ENCODE data around the gene CYP4F22. TPM values are rescaled to one million over a fixed set of nuclear protein-coding genes. Genes with fewer than 3 reads are reported as not detected.

CYP4F22 gene
- total RNA-seq, 1 experiment from 2014 or later = 78.3 TPM

GRCh38 chr19:15516363-15516762 lies 8.0 kb downstream of the CYP4F22 start:
- intact Hi-C loops (cut with micrococcal nuclease; ENCODE audit: unreplicated experiment) = no loop called here
- H3K36me3 ChIP-seq (ENCODE audit: insufficient read depth, low read length, poor library complexity, severe bottlenecking) = peaks cover 6% of the 10 kb centered on the region
- H3K27ac ChIP-seq (ENCODE audit: low read depth, low read length, poor library complexity, severe bottlenecking) = no peak overlapping the region
- peaks cover 15% of the 10 kb centered on the region for H3K9me3 ChIP-seq (ENCODE audit: low read depth, low read length, poor library complexity, severe bottlenecking)
- CTCF ChIA-PET = no interaction called here
- BruUV-seq (replicated peaks) = no TSS peak
- POLR2A ChIA-PET (ENCODE audit: low non-redundant PET) = no interaction called here
- DNase-seq (ENCODE audit: low spot score) = no peak
- H3K4me3 ChIP-seq (ENCODE audit: low read depth, low read length, poor library complexity, severe bottlenecking) = no peak overlapping the region
- H3K4me1 ChIP-seq (ENCODE audit: insufficient read depth, low read length, poor library complexity, severe bottlenecking) = no peaks in the 10 kb centered on the region
- TF ChIP-seq CTCF (conservative IDR thresholded peaks at IDR 0.05; ENCODE audit: low read depth, low read length) (no peak), EZH2 (IDR thresholded peaks at IDR 0.05; ENCODE audit: borderline replicate concordance, low read depth, low read length, poor library complexity, severe bottlenecking) (no peak)
- H3K27me3 ChIP-seq (replicated peaks; ENCODE audit: insufficient read depth, low read depth, low read length, poor library complexity) = no peaks in the 10 kb centered on the region

DNA sequence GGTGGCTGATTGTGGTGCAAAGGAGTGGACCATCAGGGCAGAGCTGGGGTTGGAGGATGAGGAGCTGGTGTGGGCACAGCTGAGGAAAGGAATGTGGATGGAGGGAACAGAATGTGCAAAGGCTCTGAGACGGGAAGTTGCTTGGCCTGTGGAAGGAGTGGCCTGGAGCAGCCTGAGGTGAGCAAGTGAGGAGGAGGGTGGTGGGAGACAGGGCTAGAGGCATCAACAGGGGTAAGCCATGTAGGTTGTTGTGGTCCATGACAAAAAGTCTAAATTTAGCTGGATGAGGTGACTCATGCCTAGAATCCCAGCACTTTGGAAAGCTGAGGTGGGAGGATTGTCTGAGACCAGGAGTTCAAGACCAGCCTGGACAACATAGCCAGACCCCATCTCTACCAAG lies 9.5 kb downstream of the CYP4F22 start:
- CTCF ChIA-PET = no interaction called here
- no TSS peak for BruUV-seq (replicated peaks)
- intact Hi-C loops (cut with micrococcal nuclease; ENCODE audit: unreplicated experiment) = no loop called here
- H3K27ac ChIP-seq (ENCODE audit: low read depth, low read length, poor library complexity, severe bottlenecking) = no peak overlapping the region
- H3K36me3 ChIP-seq (ENCODE audit: insufficient read depth, low read length, poor library complexity, severe bottlenecking) = peaks cover 4% of the 10 kb centered on the region
- POLR2A ChIA-PET (ENCODE audit: low non-redundant PET) = interaction anchor here (0.5 kb wide), 1 partner anchor 309 kb away, joined by 3 read pairs; no protein-coding TSS in a partner anchor
- no peak for DNase-seq (ENCODE audit: low spot score)
- peaks cover 15% of the 10 kb centered on the region for H3K9me3 ChIP-seq (ENCODE audit: low read depth, low read length, poor library complexity, severe bottlenecking)
- no peak overlapping the region for H3K4me3 ChIP-seq (ENCODE audit: low read depth, low read length, poor library complexity, severe bottlenecking)
- TF ChIP-seq EZH2 (IDR thresholded peaks at IDR 0.05; ENCODE audit: borderline replicate concordance, low read depth, low read length, poor library complexity, severe bottlenecking) (no peak), CTCF (conservative IDR thresholded peaks at IDR 0.05; ENCODE audit: low read depth, low read length) (no peak)
- no peaks in the 10 kb centered on the region for H3K4me1 ChIP-seq (ENCODE audit: insufficient read depth, low read length, poor library complexity, severe bottlenecking)
- H3K27me3 ChIP-seq (replicated peaks; ENCODE audit: insufficient read depth, low read depth, low read length, poor library complexity) = no peaks in the 10 kb centered on the region

DNA sequence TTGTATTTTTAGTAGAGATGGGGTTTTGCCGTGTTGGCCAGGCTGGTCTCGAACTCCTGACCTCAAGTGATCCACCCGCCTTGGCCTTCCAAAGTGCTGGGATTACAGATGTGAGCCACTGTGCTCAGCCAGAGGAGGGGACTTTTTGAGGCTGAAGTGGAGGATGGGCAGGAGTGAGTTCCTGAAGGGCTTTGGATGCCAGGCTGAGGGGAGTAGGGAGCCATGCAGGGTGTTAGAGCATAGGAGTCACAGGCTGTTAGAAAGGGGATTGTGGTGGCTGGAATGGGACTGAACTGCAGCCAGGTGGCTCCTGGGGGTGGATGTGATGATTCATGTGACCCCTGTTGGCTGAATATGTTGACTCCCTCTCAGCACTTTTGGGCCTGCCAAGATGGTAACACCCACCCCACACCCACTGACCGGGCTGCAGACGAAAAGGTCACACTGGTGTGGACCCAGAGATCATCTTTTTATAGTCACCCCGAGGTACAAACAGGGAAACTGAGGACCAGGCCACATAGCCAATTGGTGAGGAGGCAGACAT lies 11.2 kb downstream of the CYP4F22 start:
- Histone ChIP-seq H3K9me3 (ENCODE audit: low read depth, low read length, poor library complexity, severe bottlenecking) (peaks cover 15% of the 10 kb centered on the region), H3K4me1 (ENCODE audit: insufficient read depth, low read length, poor library complexity, severe bottlenecking) (no peaks in the 10 kb centered on the region), H3K27me3 (replicated peaks; ENCODE audit: insufficient read depth, low read depth, low read length, poor library complexity) (no peaks in the 10 kb centered on the region), H3K4me3 (ENCODE audit: low read depth, low read length, poor library complexity, severe bottlenecking) (no peak overlapping the region), H3K36me3 (ENCODE audit: insufficient read depth, low read length, poor library complexity, severe bottlenecking) (peaks cover 14% of the 10 kb centered on the region), H3K27ac (ENCODE audit: low read depth, low read length, poor library complexity, severe bottlenecking) (no peak overlapping the region)
- DNase-seq (ENCODE audit: low spot score) = no peak
- no TSS peak for BruUV-seq (replicated peaks)
- ChIA-PET POLR2A (ENCODE audit: low non-redundant PET) (interaction anchor here (0.7 kb wide), 1 partner anchor 280 kb away, joined by 5 read pairs; no protein-coding TSS in a partner anchor), CTCF (interaction anchor here (0.6 kb wide), 1 partner anchor 50 kb away, joined by 6 read pairs; no protein-coding TSS in a partner anchor)
- intact Hi-C loops (cut with micrococcal nuclease; ENCODE audit: unreplicated experiment) = no loop called here
- TF ChIP-seq CTCF (conservative IDR thresholded peaks at IDR 0.05; ENCODE audit: low read depth, low read length) (no peak), EZH2 (IDR thresholded peaks at IDR 0.05; ENCODE audit: borderline replicate concordance, low read depth, low read length, poor library complexity, severe bottlenecking) (no peak)
